K562 (cell line): ENCODE results near the gene NT5C1A. TPM values are rescaled to one million over a fixed set of nuclear protein-coding genes. Genes with fewer than 3 reads are reported as not detected.
A peak's percentile ranks its signal among the peaks of the same experiment; 100 is the strongest.

Experiments
- BDP1 ChIP-seq: IDR thresholded peaks from 3 replicates; pipeline ENCODE4 v1.6.1; 2011; ENCODE audit not compliant: insufficient read length, insufficient read depth
- CGGBP1 ChIP-seq: fragments of 250-450 bp; sonication (Bioruptor Pico); IDR thresholded peaks from 2 replicates; pipeline ENCODE4 v1.9.0; 2021; ENCODE audit warnings: mild to moderate bottlenecking
- ELF2 ChIP-seq: fragments of 250-450 bp; sonication (Bioruptor Pico); IDR thresholded peaks from 2 replicates; pipeline ENCODE4 v1.5.0; 2021; ENCODE audit warnings: mild to moderate bottlenecking
- GATAD2B ChIP-seq: fragments of 450-650 bp; IDR thresholded peaks from 2 replicates; pipeline ENCODE4 v1.6.1; 2017; ENCODE audit warnings: mild to moderate bottlenecking, borderline replicate concordance
- KAT2B ChIP-seq: IDR thresholded peaks from one replicate; pipeline ENCODE4 v1.6.1; 2012; ENCODE audit warnings: low read depth, mild to moderate bottlenecking, control low read depth, inconsistent platforms, low read length, moderate library complexity
- LARP7 ChIP-seq: fragments of 450-650 bp; IDR thresholded peaks from 2 replicates; pipeline ENCODE4 v1.6.1; 2016
- MCM5 ChIP-seq: fragments of 450-650 bp; IDR thresholded peaks from 2 replicates; pipeline ENCODE4 v1.6.1; 2016; ENCODE audit warnings: low read depth
- MYBL2 ChIP-seq, 2 experiments: fragments of 450-650 bp in 1 of 2; sonication (generic) in 1 of 2; formaldehyde crosslinking in 1 of 2; IDR thresholded peaks; 2 replicates each; pipeline versions ENCODE4 v1.6.1 to v1.8.1; 2017 to 2022; ENCODE audit warnings: borderline replicate concordance in 1 of 2, inconsistent platforms in 1 of 2, low read depth in 1 of 2, mild to moderate bottlenecking in 1 of 2, missing genetic modification reagents in 1 of 2, moderate library complexity in 1 of 2
- NR4A1 ChIP-seq, 2 experiments: fragments of 250-450 bp in 1 of 2; fragments of 450-650 bp in 1 of 2; sonication (Bioruptor Pico) in 1 of 2; IDR thresholded peaks; 2 replicates each; pipeline versions ENCODE4 v1.4.0 to v1.6.1; 2016 to 2020; ENCODE audit warnings: mild to moderate bottlenecking in 2 of 2, missing compliant biosample characterization in 1 of 2, missing genetic modification characterization in 1 of 2, moderate library complexity in 1 of 2
- RBM25 ChIP-seq: fragments of 200-400 bp; formaldehyde crosslinking; IDR thresholded peaks from 2 replicates; pipeline ENCODE4 v1.6.1; 2018; ENCODE audit warnings: low read length, low read depth, moderate library complexity; ENCODE audit not compliant: severe bottlenecking
- RFX5 ChIP-seq: IDR thresholded peaks from 2 replicates; pipeline ENCODE4 v1.6.1; 2011; ENCODE audit warnings: low read depth, mild to moderate bottlenecking, improper control_type of control experiment, low read length
- SMAD2 ChIP-seq: fragments of 150-350 bp; IDR thresholded peaks from 2 replicates; pipeline ENCODE4 v1.6.1; 2014; ENCODE audit warnings: low read depth, mild to moderate bottlenecking, low read length
- THAP12 ChIP-seq: fragments of 250-450 bp; sonication (Bioruptor Pico); IDR thresholded peaks from 2 replicates; pipeline ENCODE4 v1.9.0; 2021; ENCODE audit warnings: mild to moderate bottlenecking, inconsistent platforms
- THRA ChIP-seq: fragments of 450-650 bp; IDR thresholded peaks from 2 replicates; pipeline ENCODE4 v1.6.1; 2017; ENCODE audit warnings: mild to moderate bottlenecking, moderate library complexity
- TOE1 ChIP-seq, 2 experiments: fragments of 450-650 bp in 1 of 2; sonication (generic) in 1 of 2; formaldehyde crosslinking in 1 of 2; IDR thresholded peaks; 2 replicates each; pipeline versions ENCODE4 v1.7.1 to v1.8.0; 2016 to 2022; ENCODE audit warnings: borderline replicate concordance in 2 of 2, mild to moderate bottlenecking in 2 of 2, antibody characterized with exemption in 1 of 2, inconsistent platforms in 1 of 2, low read depth in 1 of 2, missing genetic modification reagents in 1 of 2, moderate library complexity in 1 of 2
- ZNF23 ChIP-seq: fragments of 250-450 bp; sonication (Bioruptor Pico); IDR thresholded peaks from 2 replicates; pipeline ENCODE4 v1.4.0; 2020; ENCODE audit warnings: mild to moderate bottlenecking
- ZNF239 ChIP-seq: fragments of 250-450 bp; sonication (Bioruptor Pico); IDR thresholded peaks from 2 replicates; pipeline ENCODE4 v1.4.0; 2020; ENCODE audit warnings: mild to moderate bottlenecking
- ZNF354B ChIP-seq: fragments of 250-450 bp; sonication (Bioruptor Pico); IDR thresholded peaks from 2 replicates; pipeline ENCODE4 v1.4.0; 2020
- polyA plus RNA-seq, 8 experiments: library from polyadenylated mRNA; depleted of rRNA in 4 of 8; stranded (reverse) in 5 of 8; unstranded in 3 of 8; fragments of >200 nt; fragmentation: Nextera tagmentation in 2 of 8; fragmentation: Illumina TruSeq in 1 of 8; extraction: Ambion mirVana in 2 of 8; extraction: Trizol in 1 of 8; gene quantifications; 2 replicates each; pipeline versions ENCODE4 v1.2.1 to v1.2.3, GENCODE V29; 2011 to 2014; ENCODE audit warnings: inconsistent platforms in 1 of 8, missing spikeins in 1 of 8
- total RNA-seq, 7 experiments: library from RNA; depleted of rRNA in 6 of 7; stranded (reverse); fragments of >200 nt in 6 of 7; fragmentation: Illumina TruSeq in 2 of 7; extraction: Trizol in 2 of 7; gene quantifications; 2 replicates each; pipeline versions ENCODE4 v1.2.1 to v1.2.3, GENCODE V29; 2011 to 2021; ENCODE audit warnings: low replicate concordance in 1 of 7

Gene NT5C1A
- total and polyA plus RNA-seq, 9 of the 15 experiments (the other 6 are each of a cell fraction or from before 2014, with no cell fraction given), result not detected

- TF ChIP-seq ZNF354B (CRISPR knock-in tag) (no peak), RBM25 (no peak), RFX5 (no peak), BDP1 (no peak), KAT2B (no peak), TOE1 (IDR thresholded peaks at IDR 0.05; ENCODE audit: borderline replicate concordance) (no peak), TOE1 (CRISPR knock-in tag; IDR thresholded peaks at IDR 0.05; ENCODE audit: borderline replicate concordance, low read depth) (no peak), SMAD2 (no peak), NR4A1 (CRISPR knock-in tag; IDR thresholded peaks at IDR 0.05) (no peak), NR4A1 (tag; IDR thresholded peaks at IDR 0.05) (no peak), THAP12 (CRISPR knock-in tag) (no peak), ZNF23 (CRISPR knock-in tag) (no peak), LARP7 (no peak), MYBL2 (IDR thresholded peaks at IDR 0.05; ENCODE audit: low read depth) (no peak), MYBL2 (CRISPR knock-in tag; IDR thresholded peaks at IDR 0.05; ENCODE audit: borderline replicate concordance) (no peak), ZNF239 (CRISPR knock-in tag) (no peak), ELF2 (no peak), MCM5 (no peak), GATAD2B (no peak), CGGBP1 (no peak), THRA (peak; percentile 76)
These were observed 16.2 kb downstream of the NT5C1A start (continued) for GRCh38 chr1:39655578-39656268.
